ENCODE data around the gene AACS.

AACS gene

GRCh38 chr12:125076103-125076502, 10.9 kb downstream of the AACS start:
- H3K79me2 ChIP-seq (ENCODE audit: low read length), result no peaks in the 10 kb centered on the region
- no peaks in the 10 kb centered on the region for H3K9me3 ChIP-seq (replicated peaks; ENCODE audit: insufficient read depth, low read length)
- H2AFZ ChIP-seq (ENCODE audit: low read length), result no peak overlapping the region
- H3K9me2 ChIP-seq (replicated peaks; ENCODE audit: insufficient read depth, low read length), result no peaks in the 10 kb centered on the region
- no peaks in the 10 kb centered on the region for H4K20me1 ChIP-seq (ENCODE audit: insufficient read depth, low read length)
- no peak for DNase-seq
- no peak overlapping the region for H3K9ac ChIP-seq (ENCODE audit: low read length)
- TF ChIP-seq EZH2 (optimal IDR thresholded peaks at IDR 0.05; ENCODE audit: low read depth, low read length) (no peak), CTCF (IDR thresholded peaks at IDR 0.05; ENCODE audit: low read length) (no peak), EZH2phosphoT487 (IDR thresholded peaks at IDR 0.05; ENCODE audit: low read length) (no peak)
- H3F3A ChIP-seq (ENCODE audit: insufficient read depth, low read length), result no peaks in the 10 kb centered on the region
- no peaks in the 10 kb centered on the region for H3K4me1 ChIP-seq (ENCODE audit: low read length)
- no peaks in the 10 kb centered on the region; the same call in 1 of the 2 replicates for H3K36me3 ChIP-seq (replicated peaks; ENCODE audit: insufficient read depth, low read length)
- H3K27me3 ChIP-seq (replicated peaks; ENCODE audit: insufficient read depth, low read length), result no peaks in the 10 kb centered on the region
- no peak overlapping the region for H3K4me3 ChIP-seq (ENCODE audit: low read length)
- no peak overlapping the region for H3K27ac ChIP-seq (ENCODE audit: low read length)
- no peak overlapping the region for H3K4me2 ChIP-seq (ENCODE audit: low read depth, low read length)

GRCh38 chr12:125079084-125079483, 13.8 kb downstream of the AACS start:
- H3K4me2 ChIP-seq (ENCODE audit: low read depth, low read length), result no peak overlapping the region
- no peaks in the 10 kb centered on the region for H3K9me3 ChIP-seq (replicated peaks; ENCODE audit: insufficient read depth, low read length)
- H3K27ac ChIP-seq (ENCODE audit: low read length), result no peak overlapping the region
- H3K27me3 ChIP-seq (replicated peaks; ENCODE audit: insufficient read depth, low read length), result no peaks in the 10 kb centered on the region
- no peaks in the 10 kb centered on the region; the same call in 1 of the 2 replicates for H3K36me3 ChIP-seq (replicated peaks; ENCODE audit: insufficient read depth, low read length)
- H3K9me2 ChIP-seq (replicated peaks; ENCODE audit: insufficient read depth, low read length), result no peaks in the 10 kb centered on the region
- no peak for DNase-seq
- no peak overlapping the region for H2AFZ ChIP-seq (ENCODE audit: low read length)
- no peaks in the 10 kb centered on the region for H3K4me1 ChIP-seq (ENCODE audit: low read length)
- TF ChIP-seq CTCF (IDR thresholded peaks at IDR 0.05; ENCODE audit: low read length) (no peak), EZH2phosphoT487 (IDR thresholded peaks at IDR 0.05; ENCODE audit: low read length) (no peak), EZH2 (optimal IDR thresholded peaks at IDR 0.05; ENCODE audit: low read depth, low read length) (no peak)
- H4K20me1 ChIP-seq (ENCODE audit: insufficient read depth, low read length), result no peaks in the 10 kb centered on the region
- no peaks in the 10 kb centered on the region for H3K79me2 ChIP-seq (ENCODE audit: low read length)
- H3F3A ChIP-seq (ENCODE audit: insufficient read depth, low read length), result no peaks in the 10 kb centered on the region
- H3K4me3 ChIP-seq (ENCODE audit: low read length), result no peak overlapping the region
- H3K9ac ChIP-seq (ENCODE audit: low read length), result no peak overlapping the region

DNA sequence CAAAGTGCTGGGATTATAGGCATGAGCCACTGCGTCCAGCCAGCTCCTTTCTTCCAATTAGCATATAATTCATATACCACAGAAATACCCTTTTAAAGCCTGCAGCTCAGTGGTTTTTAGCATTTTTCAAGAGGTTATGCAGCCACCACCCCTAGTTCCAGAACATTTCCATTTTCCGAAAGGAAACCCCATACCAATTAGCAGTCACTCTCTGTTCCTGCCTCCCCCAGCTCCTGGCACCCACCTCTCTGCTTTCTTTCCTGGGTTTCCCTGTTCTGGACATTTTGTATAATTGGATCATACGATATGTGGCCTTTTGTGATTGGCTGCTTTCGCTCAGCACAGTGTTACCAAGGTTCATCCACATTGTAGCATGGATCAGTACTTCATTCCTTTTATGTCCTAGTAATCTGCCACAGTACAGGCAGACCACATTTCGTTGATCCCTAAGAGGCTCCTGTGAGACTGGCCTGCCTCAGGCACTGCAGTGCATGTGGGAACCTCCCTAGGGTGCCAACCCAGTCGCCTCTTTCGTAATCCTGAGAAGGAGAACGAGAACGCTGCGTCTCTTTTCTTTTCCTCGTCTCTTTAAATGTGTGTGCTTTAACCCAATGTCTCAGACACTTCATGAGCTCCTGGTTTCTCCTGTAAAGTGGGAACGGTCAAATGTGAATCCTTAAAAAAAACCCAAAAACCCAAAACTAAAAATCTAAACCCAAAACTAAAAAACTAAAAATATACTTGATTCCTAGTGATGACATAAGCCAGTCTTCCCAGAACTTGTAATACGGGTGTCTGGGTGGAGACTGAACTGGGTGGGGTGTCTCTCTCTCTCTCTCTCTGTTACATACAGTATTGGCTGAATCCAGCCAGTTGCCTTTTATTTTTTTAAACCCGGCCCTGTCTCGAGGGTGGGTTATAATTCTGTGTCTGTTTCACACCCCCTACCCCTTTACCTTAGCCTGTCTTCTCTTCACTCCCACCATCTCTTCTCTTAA, 14.7 kb downstream of the AACS start:
- no peak overlapping the region for H3K9ac ChIP-seq (ENCODE audit: low read length)
- no peaks in the 10 kb centered on the region for H3K4me1 ChIP-seq (ENCODE audit: low read length)
- H2AFZ ChIP-seq (ENCODE audit: low read length), result no peak overlapping the region
- TF ChIP-seq EZH2phosphoT487 (IDR thresholded peaks at IDR 0.05; ENCODE audit: low read length) (no peak), CTCF (IDR thresholded peaks at IDR 0.05; ENCODE audit: low read length) (no peak), EZH2 (optimal IDR thresholded peaks at IDR 0.05; ENCODE audit: low read depth, low read length) (no peak)
- DNase-seq, result no peak
- no peaks in the 10 kb centered on the region for H3K79me2 ChIP-seq (ENCODE audit: low read length)
- no peak overlapping the region for H3K27ac ChIP-seq (ENCODE audit: low read length)
- H3K9me2 ChIP-seq (replicated peaks; ENCODE audit: insufficient read depth, low read length), result no peaks in the 10 kb centered on the region
- H3K36me3 ChIP-seq (replicated peaks; ENCODE audit: insufficient read depth, low read length), result no peaks in the 10 kb centered on the region; the same call in 1 of the 2 replicates
- no peaks in the 10 kb centered on the region for H3K27me3 ChIP-seq (replicated peaks; ENCODE audit: insufficient read depth, low read length)
- H3K9me3 ChIP-seq (replicated peaks; ENCODE audit: insufficient read depth, low read length), result no peaks in the 10 kb centered on the region
- no peak overlapping the region for H3K4me2 ChIP-seq (ENCODE audit: low read depth, low read length)
- no peak overlapping the region for H3K4me3 ChIP-seq (ENCODE audit: low read length)
- H3F3A ChIP-seq (ENCODE audit: insufficient read depth, low read length), result no peaks in the 10 kb centered on the region
- H4K20me1 ChIP-seq (ENCODE audit: insufficient read depth, low read length), result no peaks in the 10 kb centered on the region

Data from MM.1S (cell line).